Mucosa of descending colon (tissue), 3 donors: Measurements from ENCODE around the gene DDA1. TPM values are rescaled to one million over a fixed set of nuclear protein-coding genes. Genes with fewer than 3 reads are reported as not detected.

ENCODE experiments used
- ATAC-seq: fragments of 200-7000 bp; cut with Tn5 transposase; one replicate; pipeline ENCODE4 v1.9.1; 2020; ENCODE audit warnings: mild to moderate bottlenecking, moderate library complexity
- DNase-seq, 3 donors: peaks; one replicate each; pipeline ENCODE4 v3.0.0-alpha.2; 2020
- H3K36me3 ChIP-seq: fragments of 200-600 bp; one replicate; pipeline ENCODE4 v1.8.0; 2021; ENCODE audit warnings: low read depth, mild to moderate bottlenecking
- H3K4me1 ChIP-seq: fragments of 200-600 bp; one replicate; pipeline ENCODE4 v1.8.0; 2021; ENCODE audit warnings: low read depth, mild to moderate bottlenecking
- H3K4me3 ChIP-seq: fragments of 200-600 bp; one replicate; pipeline ENCODE4 v1.8.0; 2021; ENCODE audit warnings: mild to moderate bottlenecking
- H3K9me3 ChIP-seq: fragments of 200-600 bp; one replicate; pipeline ENCODE4 v1.8.0; 2021; ENCODE audit warnings: mild to moderate bottlenecking
- CTCF ChIP-seq: fragments of 200-600 bp; IDR thresholded peaks from one replicate; pipeline ENCODE4 v1.8.0; 2022; ENCODE audit warnings: antibody characterized with exemption, mild to moderate bottlenecking
- intact Hi-C, 2 donors: fragments of 100-400 bp; cut with DNase I in 1 of 2; cut with micrococcal nuclease in 1 of 2; formaldehyde crosslinking; loops; one replicate each; pipeline versions ENCODE4 v1.11.0 to v1.11.1; 2022; cut with DNase I, micrococcal nuclease
- total RNA-seq, 3 donors: library from RNA; stranded (reverse); fragmentation: NEBNext Ultra II Directional in 2 of 3; extraction: Animal tissue kit (Norgen Biotek cat#: 25700) in 2 of 3; gene quantifications; one replicate each; pipeline versions ENCODE4 v1.2.1 to v1.2.4, GENCODE V29; 2021 to 2023
- donor health status: DM: no; HTN: no; CAD: no; lungs with moderate emphysema.
- donor health status: DM: no; HTN: no; CAD: no.
- donor health status: DM: no; HTN: yes; CAD: no.

Gene DDA1
- total RNA-seq, 3 donors from 2014 or later = 38.3 to 51.4 (median 48.3) TPM

GRCh38 chr19:17324357-17325114, 15.2 kb downstream of the DDA1 start:
- TF ChIP-seq CTCF = no peak
- H3K36me3 ChIP-seq = no peaks in the 10 kb centered on the region
- ATAC-seq (no peak), DNase-seq (peak in 1 of 3 donors; percentile 55)
- no peak overlapping the region for H3K4me3 ChIP-seq
- intact Hi-C loops = no loop called here
- peaks cover 16% of the 10 kb centered on the region for H3K4me1 ChIP-seq
- H3K9me3 ChIP-seq = no peaks in the 10 kb centered on the region

- Histone ChIP-seq H3K4me3 (no peak overlapping the region), H3K4me1 (peaks cover 16% of the 10 kb centered on the region), H3K36me3 (no peaks in the 10 kb centered on the region), H3K9me3 (no peaks in the 10 kb centered on the region)
- ATAC-seq (no peak), DNase-seq (peak in 1 of 3 donors; percentile 53)
- no peak for TF ChIP-seq CTCF
- intact Hi-C loops = no loop called here
Observed at GRCh38 chr19:17325133-17325532, 15.8 kb downstream of the DDA1 start.

- ATAC-seq = no peak
Observed at GRCh38 chr19:17325881-17326594, 16.7 kb downstream of the DDA1 start.

GRCh38 chr19:17326595-17326966, 17.2 kb downstream of the DDA1 start:
- no peak for ATAC-seq
- no peak for DNase-seq
- Histone ChIP-seq H3K4me1 (peaks cover 16% of the 10 kb centered on the region), H3K4me3 (no peak overlapping the region), H3K36me3 (no peaks in the 10 kb centered on the region), H3K9me3 (no peaks in the 10 kb centered on the region)
- TF ChIP-seq CTCF = no peak
- intact Hi-C loops = no loop called here

More at GRCh38 chr19:17325881-17326594, 16.7 kb downstream of the DDA1 start:
- Histone ChIP-seq H3K9me3 (no peaks in the 10 kb centered on the region), H3K36me3 (no peaks in the 10 kb centered on the region), H3K4me1 (peaks cover 16% of the 10 kb centered on the region), H3K4me3 (no peak overlapping the region)
- peak in 1 of 3 donors; percentile 52 for DNase-seq
- intact Hi-C loops = no loop called here
- TF ChIP-seq CTCF = no peak

GRCh38 chr19:17327068-17327653, 17.8 kb downstream of the DDA1 start:
- Histone ChIP-seq H3K9me3 (no peaks in the 10 kb centered on the region), H3K4me1 (peaks cover 16% of the 10 kb centered on the region), H3K4me3 (no peak overlapping the region), H3K36me3 (no peaks in the 10 kb centered on the region)
- intact Hi-C loops = no loop called here
- ATAC-seq = no peak
- no peak for TF ChIP-seq CTCF
- DNase-seq = peak in 1 of 3 donors; percentile 54
